GM10266 (cell line): ENCODE measurements around the gene TAS2R60.

Source experiments
- DNase-seq: peaks from one replicate; pipeline ENCODE4 v3.0.0; 2012; ENCODE audit errors: extremely low spot score
- CTCF ChIP-seq: IDR thresholded peaks from 2 replicates; pipeline ENCODE4 v1.5.1; 2012; ENCODE audit warnings: mild to moderate bottlenecking, low read depth; ENCODE audit not compliant: control insufficient read depth, insufficient read depth; ENCODE audit errors: missing control alignments

Gene TAS2R60

GRCh38 chr7:143449793-143450192, 6.5 kb downstream of the TAS2R60 start:
- no peak for TF ChIP-seq CTCF
- DNase-seq, result no peak

- TF ChIP-seq CTCF, result no peak
These were observed 7.9 kb downstream of the TAS2R60 start for GRCh38 chr7:143451122-143451521.

GRCh38 chr7:143451746-143452145, 8.5 kb downstream of the TAS2R60 start:
- no peak for TF ChIP-seq CTCF

More at GRCh38 chr7:143451122-143451521, 7.9 kb downstream of the TAS2R60 start:
- no peak for DNase-seq

GRCh38 chr7:143452495-143452894, 9.2 kb downstream of the TAS2R60 start:
- DNase-seq, result no peak

More at GRCh38 chr7:143451746-143452145, 8.5 kb downstream of the TAS2R60 start:
- DNase-seq, result no peak

GRCh38 chr7:143454091-143454680, 10.9 kb downstream of the TAS2R60 start:
- no peak for TF ChIP-seq CTCF
- DNase-seq, result no peak

More at GRCh38 chr7:143452495-143452894, 9.2 kb downstream of the TAS2R60 start:
- no peak for TF ChIP-seq CTCF

GRCh38 chr7:143455491-143455890, 12.2 kb downstream of the TAS2R60 start:
- no peak for DNase-seq
- no peak for TF ChIP-seq CTCF

GRCh38 chr7:143455942-143456341, 12.7 kb downstream of the TAS2R60 start:
- no peak for DNase-seq
- no peak for TF ChIP-seq CTCF
